ENCODE results near the gene TRIM47.

DNA sequence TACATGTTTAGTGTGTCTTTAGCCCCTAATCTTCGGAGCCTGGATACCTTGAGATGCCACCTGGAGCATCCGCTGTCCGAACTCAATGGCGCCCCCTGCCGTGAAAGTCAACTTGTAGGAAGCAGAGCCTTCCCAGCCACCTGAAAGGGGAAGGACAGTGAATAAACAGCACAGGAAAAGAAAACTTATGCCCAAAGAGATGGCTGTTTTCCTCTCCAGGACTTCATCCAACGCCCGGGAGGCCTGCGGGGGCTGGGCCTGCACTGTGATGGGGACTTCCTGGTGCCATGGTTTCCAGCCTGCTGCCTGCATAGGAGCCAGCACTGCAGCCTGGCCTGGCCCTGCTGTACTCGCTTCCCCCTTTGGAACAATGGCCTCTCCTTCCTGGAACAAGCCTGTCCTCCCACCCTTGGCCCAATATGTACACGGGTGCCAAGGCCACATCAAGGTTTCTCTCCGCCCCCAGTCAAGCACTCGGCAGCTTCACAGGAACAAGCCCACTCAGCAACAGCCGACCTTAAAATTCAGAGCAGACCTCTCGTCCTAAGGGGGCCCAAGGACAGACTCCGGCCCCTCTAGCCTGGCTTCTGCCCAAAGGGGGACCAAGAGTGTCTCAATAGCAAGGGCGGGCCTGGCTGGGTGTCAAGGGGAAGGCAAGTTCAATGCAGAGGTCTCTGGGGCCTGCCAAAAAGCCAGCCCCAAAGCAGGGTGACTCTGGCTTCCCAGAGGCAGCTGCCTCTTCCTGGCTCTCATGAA lies 29.7 kb downstream of the TRIM47 start:
- TF ChIP-seq EZH2 (IDR thresholded peaks at IDR 0.05; ENCODE audit: insufficient read depth, poor library complexity, severe bottlenecking) (no peak), EZH2phosphoT487 (IDR thresholded peaks at IDR 0.05; ENCODE audit: insufficient read depth, low read depth) (no peak)
